Type B pancreatic cell (in vitro differentiated cells): ENCODE results near the gene TIGD1. TPM values are rescaled to one million over a fixed set of nuclear protein-coding genes. Genes with fewer than 3 reads are reported as not detected.

Source experiments
- DNase-seq: peaks from one replicate; pipeline ENCODE4 v3.0.0; 2021; ENCODE audit warnings: mixed read lengths; ENCODE audit not compliant: unreplicated experiment; ENCODE audit errors: extremely low spot score
- H3K27ac Mint-ChIP-seq: 2 replicates; pipeline ENCODE4 v1.8.0; 2021; ENCODE audit warnings: mild to moderate bottlenecking, mixed read lengths
- H3K27me3 Mint-ChIP-seq: 2 replicates; pipeline ENCODE4 v1.8.0; 2021; ENCODE audit warnings: mixed read lengths
- H3K36me3 Mint-ChIP-seq: 2 replicates; pipeline ENCODE4 v1.8.0; 2021; ENCODE audit warnings: mixed read lengths
- H3K4me1 Mint-ChIP-seq: one replicate; pipeline ENCODE4 v1.8.0; 2021; ENCODE audit warnings: mixed read lengths; ENCODE audit not compliant: unreplicated experiment
- H3K4me3 Mint-ChIP-seq: 2 replicates; pipeline ENCODE4 v1.8.0; 2021; ENCODE audit warnings: mild to moderate bottlenecking, mixed read lengths
- H3K9me3 Mint-ChIP-seq: 2 replicates; pipeline ENCODE4 v1.8.0; 2021; ENCODE audit warnings: mixed read lengths
- total RNA-seq: library from RNA; stranded (reverse); gene quantifications from 2 replicates; pipeline ENCODE4 v1.2.1, GENCODE V29; 2021; ENCODE audit warnings: low replicate concordance
- TF ChIP-seq, protein P1 (sequence below): fragments of 200-600 bp; sonication (generic); conservative IDR thresholded peaks from 2 replicates; pipeline ENCODE4 v1.5.0; 2021; ENCODE audit warnings: antibody characterized with exemption, mild to moderate bottlenecking

Gene TIGD1
- total RNA-seq, 1 donor from 2014 or later: 10.8 TPM

DNA sequence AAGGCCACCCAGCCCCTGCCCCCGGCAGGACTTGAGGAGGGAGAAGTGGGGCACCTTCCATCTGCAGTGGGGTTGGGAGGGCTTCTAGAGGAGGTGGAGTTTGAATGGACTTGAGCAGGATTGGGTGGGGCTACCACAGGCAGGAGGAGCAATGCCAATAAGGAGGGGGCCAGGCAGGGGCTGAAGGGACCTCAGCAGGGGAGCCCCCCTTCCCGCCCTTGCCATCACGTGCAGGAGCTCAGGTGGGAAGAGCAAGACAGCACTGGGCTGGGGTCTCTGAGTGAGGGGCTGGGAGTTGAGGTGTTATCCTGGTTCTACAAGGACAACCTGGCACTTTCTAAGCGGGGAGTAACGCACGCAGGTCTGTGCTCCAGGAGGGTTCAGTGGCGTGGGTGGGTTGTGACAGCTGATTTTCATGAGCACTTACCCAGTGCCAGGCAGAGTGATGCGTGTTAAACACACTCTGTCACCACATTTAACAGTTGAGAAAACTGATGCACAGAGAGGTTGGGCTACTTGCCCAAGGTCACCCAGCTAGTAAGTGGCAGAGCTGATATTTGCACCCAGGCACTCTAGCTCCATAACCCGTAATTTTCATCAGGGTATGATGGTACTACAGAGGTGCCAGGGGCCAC lies 19.6 kb downstream of the TIGD1 start:
- Mint-ChIP-seq H3K36me3 (no peaks in the 10 kb centered on the region), H3K27ac (no peak overlapping the region), H3K9me3 (no peaks in the 10 kb centered on the region), H3K4me1 (peaks cover 4% of the 10 kb centered on the region), H3K4me3 (no peak overlapping the region), H3K27me3 (peaks cover 25% of the 10 kb centered on the region)
- DNase-seq: no peak
- TF ChIP-seq, protein P1, sequence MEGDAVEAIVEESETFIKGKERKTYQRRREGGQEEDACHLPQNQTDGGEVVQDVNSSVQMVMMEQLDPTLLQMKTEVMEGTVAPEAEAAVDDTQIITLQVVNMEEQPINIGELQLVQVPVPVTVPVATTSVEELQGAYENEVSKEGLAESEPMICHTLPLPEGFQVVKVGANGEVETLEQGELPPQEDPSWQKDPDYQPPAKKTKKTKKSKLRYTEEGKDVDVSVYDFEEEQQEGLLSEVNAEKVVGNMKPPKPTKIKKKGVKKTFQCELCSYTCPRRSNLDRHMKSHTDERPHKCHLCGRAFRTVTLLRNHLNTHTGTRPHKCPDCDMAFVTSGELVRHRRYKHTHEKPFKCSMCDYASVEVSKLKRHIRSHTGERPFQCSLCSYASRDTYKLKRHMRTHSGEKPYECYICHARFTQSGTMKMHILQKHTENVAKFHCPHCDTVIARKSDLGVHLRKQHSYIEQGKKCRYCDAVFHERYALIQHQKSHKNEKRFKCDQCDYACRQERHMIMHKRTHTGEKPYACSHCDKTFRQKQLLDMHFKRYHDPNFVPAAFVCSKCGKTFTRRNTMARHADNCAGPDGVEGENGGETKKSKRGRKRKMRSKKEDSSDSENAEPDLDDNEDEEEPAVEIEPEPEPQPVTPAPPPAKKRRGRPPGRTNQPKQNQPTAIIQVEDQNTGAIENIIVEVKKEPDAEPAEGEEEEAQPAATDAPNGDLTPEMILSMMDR: no peak

DNA sequence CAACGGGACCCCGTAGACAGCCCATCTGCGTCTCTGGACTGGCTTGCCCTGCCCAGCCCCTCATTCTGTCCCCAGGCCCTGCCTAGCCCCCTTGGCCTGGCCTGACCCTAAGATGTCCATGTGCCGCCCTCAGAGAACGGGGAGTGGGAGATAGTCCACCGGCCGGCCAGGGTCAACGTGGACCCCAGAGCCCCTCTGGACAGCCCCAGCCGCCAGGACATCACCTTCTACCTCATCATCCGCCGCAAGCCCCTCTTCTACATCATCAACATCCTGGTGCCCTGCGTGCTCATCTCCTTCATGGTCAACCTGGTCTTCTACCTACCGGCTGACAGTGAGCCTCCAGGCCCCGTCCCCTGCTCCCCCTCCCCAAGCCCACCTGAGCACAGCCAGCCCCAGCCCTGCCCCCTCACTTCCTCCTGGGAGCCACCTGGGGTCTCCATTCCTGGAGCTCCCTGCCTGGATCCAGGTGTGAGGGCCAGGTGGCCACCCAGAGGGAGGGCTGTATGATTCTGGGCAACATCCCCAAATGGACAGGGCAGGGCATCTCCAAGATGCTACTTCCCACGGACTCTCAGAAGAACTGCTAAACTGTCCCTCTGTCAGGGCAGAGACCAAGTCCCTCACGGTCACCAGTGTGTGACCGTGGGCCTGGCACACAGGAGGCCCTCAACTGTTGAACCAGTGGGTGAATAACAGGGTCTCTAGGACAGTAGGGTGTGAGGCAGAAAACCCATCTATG lies 20.4 kb downstream of the TIGD1 start:
- Mint-ChIP-seq H3K4me1 (peaks cover 4% of the 10 kb centered on the region), H3K36me3 (no peaks in the 10 kb centered on the region), H3K4me3 (no peak overlapping the region), H3K27ac (no peak overlapping the region), H3K9me3 (no peaks in the 10 kb centered on the region), H3K27me3 (peaks cover 25% of the 10 kb centered on the region)
- TF ChIP-seq, protein P1: no peak
- no peak for DNase-seq

DNA sequence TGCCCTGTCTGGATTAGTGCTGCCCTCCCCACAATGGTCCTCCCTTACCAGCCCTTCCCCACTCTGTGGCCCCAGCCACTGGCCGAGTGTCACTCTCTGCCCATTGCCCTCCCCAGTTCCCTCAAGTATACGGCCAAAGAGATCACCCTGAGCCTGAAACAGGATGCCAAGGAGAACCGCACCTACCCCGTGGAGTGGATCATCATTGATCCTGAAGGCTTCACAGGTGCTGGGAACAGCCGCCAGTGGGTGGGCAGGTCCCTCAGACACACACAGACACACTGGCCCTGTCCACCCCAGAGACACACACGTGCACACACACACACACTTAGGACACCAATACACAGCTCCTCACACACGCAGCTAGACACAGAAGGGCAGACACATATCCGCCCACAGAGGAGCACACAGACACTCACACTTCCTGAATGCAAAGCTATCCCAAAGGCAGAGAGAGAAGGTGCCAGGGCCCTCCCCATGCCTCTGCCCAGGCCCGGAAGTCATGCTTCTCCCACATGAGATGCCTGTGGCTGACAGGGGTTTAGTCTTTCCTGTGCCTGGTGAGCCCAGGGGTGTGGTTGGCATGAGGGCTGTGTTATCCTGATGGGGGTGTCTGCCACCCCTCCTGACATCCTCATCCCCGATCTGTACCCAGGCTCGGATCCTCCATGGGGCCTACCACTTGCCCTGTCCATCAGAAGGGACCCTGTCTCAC lies 21.5 kb downstream of the TIGD1 start:
- no peak overlapping the region for H3K4me3 Mint-ChIP-seq
- TF ChIP-seq, protein P1: no peak
- no peak overlapping the region for H3K27ac Mint-ChIP-seq
- no peaks in the 10 kb centered on the region for H3K36me3 Mint-ChIP-seq
- H3K4me1 Mint-ChIP-seq: peaks cover 2% of the 10 kb centered on the region
- DNase-seq: no peak
- H3K9me3 Mint-ChIP-seq: no peaks in the 10 kb centered on the region
- peaks cover 31% of the 10 kb centered on the region for H3K27me3 Mint-ChIP-seq

DNA sequence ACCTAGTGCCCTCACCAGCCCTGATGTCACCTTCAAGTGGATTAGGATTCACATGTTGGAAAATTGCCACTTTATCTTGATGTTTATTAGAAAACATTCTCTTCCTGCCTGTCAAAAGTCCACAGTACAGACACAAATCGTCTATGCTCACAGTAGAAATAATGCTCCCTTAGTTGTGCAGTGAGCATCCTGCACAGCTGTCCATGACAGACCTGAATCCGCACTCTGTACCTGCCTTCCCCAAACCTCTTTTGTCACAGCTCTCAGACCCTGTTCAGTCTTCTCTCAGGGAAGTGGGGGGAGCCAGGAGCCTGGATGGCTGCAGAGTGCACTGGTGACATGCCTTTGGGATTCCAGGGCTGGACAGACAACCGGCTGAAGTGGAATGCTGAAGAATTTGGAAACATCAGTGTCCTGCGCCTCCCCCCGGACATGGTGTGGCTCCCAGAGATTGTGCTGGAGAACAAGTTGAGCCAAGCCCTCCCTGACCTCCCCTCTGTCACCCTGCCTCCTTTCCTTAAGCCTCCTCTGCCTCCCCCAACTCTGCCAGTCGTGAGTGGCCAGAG lies 22.4 kb downstream of the TIGD1 start:
- Mint-ChIP-seq H3K4me1 (no peaks in the 10 kb centered on the region), H3K4me3 (no peak overlapping the region), H3K27ac (no peak overlapping the region), H3K36me3 (no peaks in the 10 kb centered on the region), H3K27me3 (peaks cover 36% of the 10 kb centered on the region), H3K9me3 (no peaks in the 10 kb centered on the region)
- DNase-seq: no peak
- TF ChIP-seq, protein P1: no peak

DNA sequence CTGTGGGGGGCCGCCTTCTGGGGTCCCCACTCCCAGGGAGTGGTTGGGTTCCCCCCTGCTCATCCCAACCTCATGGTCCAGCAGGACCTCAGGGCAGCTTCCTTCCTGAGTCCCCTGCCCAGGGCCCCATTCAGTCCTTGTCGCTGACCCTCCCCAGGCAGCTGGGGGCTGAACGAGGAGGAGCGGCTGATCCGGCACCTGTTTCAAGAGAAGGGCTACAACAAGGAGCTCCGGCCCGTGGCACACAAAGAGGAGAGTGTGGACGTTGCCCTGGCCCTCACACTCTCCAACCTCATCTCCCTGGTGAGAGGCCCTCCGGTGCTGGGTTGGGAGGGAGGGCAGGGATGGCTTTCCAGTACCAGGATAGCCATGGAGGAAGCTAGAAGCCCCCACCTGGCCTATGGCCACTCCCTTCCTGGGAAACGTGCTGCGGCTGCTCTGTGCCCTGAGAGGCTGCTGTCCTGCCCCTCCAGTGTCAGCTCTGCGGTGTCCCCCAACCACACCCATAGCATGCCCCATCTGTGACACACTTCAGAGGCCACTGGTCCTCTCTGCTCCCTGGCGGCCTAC lies 23.9 kb downstream of the TIGD1 start:
- Mint-ChIP-seq H3K36me3 (no peaks in the 10 kb centered on the region), H3K27ac (no peak overlapping the region), H3K4me1 (no peaks in the 10 kb centered on the region), H3K27me3 (peaks cover 41% of the 10 kb centered on the region), H3K9me3 (no peaks in the 10 kb centered on the region), H3K4me3 (no peak overlapping the region)
- TF ChIP-seq, protein P1: no peak
- DNase-seq: no peak
